SK-N-MC (cell line): Measurements from ENCODE around the gene L2HGDH.

Experiments
- EZH2 ChIP-seq: fragments of 200-600 bp; sonication (generic); IDR thresholded peaks from one replicate; pipeline ENCODE4 v1.6.1; 2017; ENCODE audit warnings: antibody characterized with exemption
- POLR2AphosphoS5 ChIP-seq: IDR thresholded peaks from 2 replicates; pipeline ENCODE4 v1.6.1; 2012; ENCODE audit warnings: mild to moderate bottlenecking, low read depth, low read length, borderline replicate concordance

DNA sequence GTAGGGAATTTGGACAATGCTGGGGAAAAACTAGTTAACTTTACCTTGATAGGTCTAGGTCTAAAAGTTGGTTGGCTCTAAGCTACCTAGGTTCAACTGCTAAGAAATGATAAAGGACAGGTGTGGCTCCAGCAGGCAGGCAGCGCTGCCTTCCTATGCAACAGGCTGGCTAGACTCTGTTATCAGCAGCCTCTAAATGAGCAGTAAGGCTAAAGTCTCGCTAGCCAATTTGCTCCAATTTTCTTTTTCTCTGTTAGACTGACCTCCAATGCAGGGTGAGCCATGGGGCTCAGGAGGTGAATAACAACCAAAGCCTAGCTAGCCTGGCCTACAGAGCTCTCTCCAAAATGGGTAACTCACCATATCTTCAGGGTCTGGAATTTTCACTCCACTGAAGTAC, 26.6 kb upstream of the L2HGDH start:
- TF ChIP-seq EZH2 (no peak), POLR2AphosphoS5 (no peak)
